ENCODE measurements around the gene NUMA1.

Gene NUMA1

GRCh38 chr11:71962428-71963038 lies 117.8 kb downstream of the NUMA1 start:
- Histone ChIP-seq H3F3A (ENCODE audit: control insufficient read depth, insufficient read depth) (0 out of 2 replicates have a peak, but pooled peaks cover 3% of the 10 kb centered on the region), H3K36me3 (ENCODE audit: control insufficient read depth, low read length) (peaks cover 29% of the 10 kb centered on the region), H3K27me3 (ENCODE audit: control insufficient read depth, low read length) (no peaks in the 10 kb centered on the region), H4K20me1 (ENCODE audit: control insufficient read depth, insufficient read depth, low read depth, low read length) (no peaks in the 10 kb centered on the region), H3K4me3 (ENCODE audit: low read length) (no peak overlapping the region), H3K79me2 (ENCODE audit: control insufficient read depth, low read length) (no peaks in the 10 kb centered on the region), H3K9me3 (ENCODE audit: control insufficient read depth, insufficient read depth, low read length) (peaks cover 3% of the 10 kb centered on the region; the same call in 1 of the 2 replicates), H3K27ac (ENCODE audit: low read depth, low read length) (no peak overlapping the region), H3K9me2 (replicated peaks; ENCODE audit: control insufficient read depth, low read length) (no peaks in the 10 kb centered on the region), H3K4me1 (ENCODE audit: control insufficient read depth, low read length) (peaks cover 9% of the 10 kb centered on the region), H3K4me2 (ENCODE audit: low read length) (no peak overlapping the region)
- TF ChIP-seq CTCF (IDR thresholded peaks at IDR 0.05; ENCODE audit: low read depth, low read length, poor library complexity, severe bottlenecking) (no peak), EZH2phosphoT487 (IDR thresholded peaks at IDR 0.05; ENCODE audit: borderline replicate concordance, low read length) (no peak)

GRCh38 chr11:71955898-71956456 lies 124.4 kb downstream of the NUMA1 start:
- H3K4me1 ChIP-seq (ENCODE audit: control insufficient read depth, low read length), result peaks cover 13% of the 10 kb centered on the region
- H3K9me2 ChIP-seq (replicated peaks; ENCODE audit: control insufficient read depth, low read length), result no peaks in the 10 kb centered on the region
- H3K4me2 ChIP-seq (ENCODE audit: low read length), result no peak overlapping the region
- H3K4me3 ChIP-seq (ENCODE audit: low read length), result no peak overlapping the region
- H3K27ac ChIP-seq (ENCODE audit: low read depth, low read length), result no peak overlapping the region
- H3F3A ChIP-seq (ENCODE audit: control insufficient read depth, insufficient read depth), result no peaks in the 10 kb centered on the region
- H3K36me3 ChIP-seq (ENCODE audit: control insufficient read depth, low read length), result peaks cover 12% of the 10 kb centered on the region
- peaks cover 4% of the 10 kb centered on the region for H4K20me1 ChIP-seq (ENCODE audit: control insufficient read depth, insufficient read depth, low read depth, low read length)
- peaks cover 26% of the 10 kb centered on the region for H3K79me2 ChIP-seq (ENCODE audit: control insufficient read depth, low read length)
- TF ChIP-seq EZH2phosphoT487 (IDR thresholded peaks at IDR 0.05; ENCODE audit: borderline replicate concordance, low read length), result no peak
- no peak for TF ChIP-seq CTCF (IDR thresholded peaks at IDR 0.05; ENCODE audit: low read depth, low read length, poor library complexity, severe bottlenecking)
- H3K9me3 ChIP-seq (ENCODE audit: control insufficient read depth, insufficient read depth, low read length), result peaks cover 3% of the 10 kb centered on the region; the same call in 1 of the 2 replicates
- H3K27me3 ChIP-seq (ENCODE audit: control insufficient read depth, low read length), result no peaks in the 10 kb centered on the region

Data from DOHH2 (cell line).